MCF 10A (cell line): ENCODE measurements around the gene MDGA2. TPM values are rescaled to one million over a fixed set of nuclear protein-coding genes. Genes with fewer than 3 reads are reported as not detected.

ENCODE experiments used
- BruUV-seq: library from RNA; stranded (reverse); fragments of 400-500 nt; replicated peaks from 2 replicates; lab custom pipeline; 2021; lab: Mats Ljungman, UMichigan
- CTCF ChIA-PET: fragments of 300-600 bp; sonication (Branson Sonifier 250); formaldehyde crosslinking; extraction: SDS; loops from one replicate; lab custom pipeline; 2021; ENCODE audit warnings: antibody characterized with exemption, inconsistent platforms; lab: Yijun Ruan, JAX
- POLR2A ChIA-PET: fragments of 300-600, 350-650 bp; sonication (Branson Sonifier 250); formaldehyde crosslinking; extraction: SDS; loops from one replicate; lab custom pipeline; 2020; ENCODE audit warnings: antibody characterized with exemption, inconsistent platforms; lab: Yijun Ruan, JAX
- DNase-seq: peaks from one replicate; pipeline ENCODE4 v3.0.0-alpha.2; 2018; ENCODE audit not compliant: unreplicated experiment
- H3K27ac Mint-ChIP-seq: one replicate; pipeline ENCODE4 v1.8.0; 2022; ENCODE audit warnings: mild to moderate bottlenecking, low read depth, mixed read lengths; ENCODE audit not compliant: unreplicated experiment
- H3K27me3 Mint-ChIP-seq: one replicate; pipeline ENCODE4 v1.8.0; 2022; ENCODE audit warnings: mixed read lengths; ENCODE audit not compliant: insufficient read depth, unreplicated experiment
- H3K36me3 Mint-ChIP-seq: one replicate; pipeline ENCODE4 v1.8.0; 2022; ENCODE audit warnings: mild to moderate bottlenecking, moderate library complexity, mixed read lengths; ENCODE audit not compliant: insufficient read depth, unreplicated experiment
- H3K4me1 Mint-ChIP-seq: one replicate; pipeline ENCODE4 v1.8.0; 2022; ENCODE audit warnings: mixed read lengths; ENCODE audit not compliant: insufficient read depth, unreplicated experiment
- H3K4me3 Mint-ChIP-seq: one replicate; pipeline ENCODE4 v1.8.0; 2022; ENCODE audit warnings: mild to moderate bottlenecking, moderate library complexity, mixed read lengths; ENCODE audit not compliant: unreplicated experiment
- H3K9me3 Mint-ChIP-seq: one replicate; pipeline ENCODE4 v1.8.0; 2022; ENCODE audit warnings: mixed read lengths; ENCODE audit not compliant: unreplicated experiment
- CTCF ChIP-seq: fragments of 200-600 bp; IDR thresholded peaks from one replicate; pipeline ENCODE4 v1.8.0; 2022; ENCODE audit warnings: antibody characterized with exemption, mild to moderate bottlenecking; ENCODE audit not compliant: unreplicated experiment
- intact Hi-C: fragments of 100-400 bp; cut with micrococcal nuclease; formaldehyde crosslinking; loops from 2 replicates; pipeline ENCODE4 v1.14.1; 2022
- total RNA-seq: library from RNA; stranded (reverse); gene quantifications from 2 replicates; pipeline ENCODE4 v1.2.3, GENCODE V29; 2022

Gene MDGA2
- total RNA-seq, 1 experiment from 2014 or later, result not detected

DNA sequence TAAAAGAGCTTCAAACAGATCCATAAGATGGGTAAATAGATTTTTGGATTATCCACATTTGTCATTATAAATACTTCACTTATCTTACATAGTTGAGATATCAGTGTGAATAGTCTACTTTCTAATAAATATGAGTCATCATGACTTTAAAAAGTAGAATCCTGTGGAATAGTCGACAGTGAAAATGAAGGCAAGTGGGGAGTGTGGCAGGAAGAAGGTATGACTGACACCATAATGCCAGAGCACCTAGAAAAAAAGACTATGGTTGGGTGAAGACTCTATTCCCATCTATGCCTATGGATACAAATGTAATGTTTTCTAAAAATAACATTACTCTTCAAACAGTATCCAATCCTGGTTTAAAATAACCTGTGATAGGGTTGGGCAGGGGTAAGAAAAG lies 117.5 kb downstream of the MDGA2 start:
- Mint-ChIP-seq H3K27me3 (peaks cover 31% of the 10 kb centered on the region), H3K27ac (no peak overlapping the region), H3K9me3 (peaks cover 6% of the 10 kb centered on the region), H3K4me3 (no peak overlapping the region), H3K36me3 (no peaks in the 10 kb centered on the region), H3K4me1 (no peaks in the 10 kb centered on the region)
- no peak for TF ChIP-seq CTCF
- POLR2A ChIA-PET, result no interaction called here
- CTCF ChIA-PET, result no interaction called here
- no peak for DNase-seq
- intact Hi-C loops, result no loop called here
- BruUV-seq, result no TSS peak

DNA sequence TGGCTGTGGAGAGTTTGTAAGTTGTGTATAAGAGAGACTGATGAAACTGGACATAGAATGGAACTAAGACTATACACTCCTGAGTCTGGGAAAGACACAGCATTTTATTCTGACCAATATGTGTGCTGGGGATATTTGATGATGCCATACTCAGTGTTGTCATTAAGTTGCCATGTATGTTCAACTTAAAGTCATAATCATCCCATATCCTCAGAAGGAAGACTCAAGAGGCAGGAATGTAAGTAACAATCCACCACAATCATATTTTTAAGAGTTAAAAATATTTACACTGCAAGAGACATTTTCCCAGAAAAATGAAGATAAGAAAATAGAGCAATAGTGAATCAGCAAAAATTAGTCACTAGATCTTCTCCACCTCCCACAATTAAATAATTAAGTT lies 120.1 kb downstream of the MDGA2 start:
- DNase-seq, result no peak
- no peak overlapping the region for H3K4me3 Mint-ChIP-seq
- POLR2A ChIA-PET, result no interaction called here
- H3K27me3 Mint-ChIP-seq, result peaks cover 33% of the 10 kb centered on the region
- BruUV-seq, result no TSS peak
- no peaks in the 10 kb centered on the region for H3K4me1 Mint-ChIP-seq
- TF ChIP-seq CTCF, result no peak
- H3K27ac Mint-ChIP-seq, result no peak overlapping the region
- H3K36me3 Mint-ChIP-seq, result no peaks in the 10 kb centered on the region
- CTCF ChIA-PET, result interaction anchor here (0.8 kb wide), 1 partner anchor 23 kb away, joined by 3 read pairs; no protein-coding TSS in a partner anchor
- H3K9me3 Mint-ChIP-seq, result no peaks in the 10 kb centered on the region
- intact Hi-C loops, result no loop called here

DNA sequence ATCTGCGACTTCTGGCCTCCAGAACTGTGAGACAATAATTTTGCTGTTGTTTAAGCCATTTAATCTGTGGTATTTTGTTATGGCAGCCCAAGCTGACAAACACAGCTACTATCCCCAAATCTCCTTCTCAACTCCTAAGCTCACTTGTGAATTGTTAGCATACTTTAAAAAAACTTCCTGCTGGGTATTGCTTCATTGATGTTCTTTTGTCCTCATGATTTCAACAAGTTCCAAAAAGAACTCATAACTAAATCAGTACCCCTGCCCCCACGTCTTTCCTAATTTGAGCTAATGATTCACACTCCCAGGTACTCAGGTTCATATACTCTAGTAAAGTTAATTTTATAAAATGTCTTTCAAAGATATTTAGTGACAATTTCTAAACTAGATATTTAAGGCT lies 125.5 kb downstream of the MDGA2 start:
- H3K36me3 Mint-ChIP-seq, result no peaks in the 10 kb centered on the region
- no peak overlapping the region for H3K27ac Mint-ChIP-seq
- no peaks in the 10 kb centered on the region for H3K4me1 Mint-ChIP-seq
- intact Hi-C loops, result no loop called here
- ChIA-PET CTCF (no interaction called here), POLR2A (no interaction called here)
- TF ChIP-seq CTCF, result no peak
- H3K9me3 Mint-ChIP-seq, result no peaks in the 10 kb centered on the region
- H3K27me3 Mint-ChIP-seq, result peaks cover 40% of the 10 kb centered on the region
- no peak overlapping the region for H3K4me3 Mint-ChIP-seq
- BruUV-seq, result no TSS peak
- DNase-seq, result no peak

GRCh38 chr14:47543459-47543858 lies 131.9 kb downstream of the MDGA2 start:
- H3K27ac Mint-ChIP-seq, result no peak overlapping the region
- intact Hi-C loops, result loop anchor here (5.0 kb wide), 1 partner anchor 346 kb away; no protein-coding TSS in a partner anchor
- H3K4me3 Mint-ChIP-seq, result no peak overlapping the region
- no peaks in the 10 kb centered on the region for H3K4me1 Mint-ChIP-seq
- no peak for DNase-seq
- BruUV-seq, result no TSS peak
- TF ChIP-seq CTCF, result no peak
- ChIA-PET CTCF (interaction anchor here (0.7 kb wide), 1 partner anchor 20 kb away, joined by 4 read pairs; no protein-coding TSS in a partner anchor), POLR2A (no interaction called here)
- no peaks in the 10 kb centered on the region for H3K9me3 Mint-ChIP-seq
- H3K36me3 Mint-ChIP-seq, result no peaks in the 10 kb centered on the region
- peaks cover 40% of the 10 kb centered on the region for H3K27me3 Mint-ChIP-seq
